Measurements from ENCODE around the gene LAT.
"Not testable (repeated sequence)": the region's sequence is repeated elsewhere in the genome, so short reads cannot be mapped to it uniquely, and the experiment has no call there.

LAT gene, protein sequence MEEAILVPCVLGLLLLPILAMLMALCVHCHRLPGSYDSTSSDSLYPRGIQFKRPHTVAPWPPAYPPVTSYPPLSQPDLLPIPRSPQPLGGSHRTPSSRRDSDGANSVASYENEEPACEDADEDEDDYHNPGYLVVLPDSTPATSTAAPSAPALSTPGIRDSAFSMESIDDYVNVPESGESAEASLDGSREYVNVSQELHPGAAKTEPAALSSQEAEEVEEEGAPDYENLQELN

DNA sequence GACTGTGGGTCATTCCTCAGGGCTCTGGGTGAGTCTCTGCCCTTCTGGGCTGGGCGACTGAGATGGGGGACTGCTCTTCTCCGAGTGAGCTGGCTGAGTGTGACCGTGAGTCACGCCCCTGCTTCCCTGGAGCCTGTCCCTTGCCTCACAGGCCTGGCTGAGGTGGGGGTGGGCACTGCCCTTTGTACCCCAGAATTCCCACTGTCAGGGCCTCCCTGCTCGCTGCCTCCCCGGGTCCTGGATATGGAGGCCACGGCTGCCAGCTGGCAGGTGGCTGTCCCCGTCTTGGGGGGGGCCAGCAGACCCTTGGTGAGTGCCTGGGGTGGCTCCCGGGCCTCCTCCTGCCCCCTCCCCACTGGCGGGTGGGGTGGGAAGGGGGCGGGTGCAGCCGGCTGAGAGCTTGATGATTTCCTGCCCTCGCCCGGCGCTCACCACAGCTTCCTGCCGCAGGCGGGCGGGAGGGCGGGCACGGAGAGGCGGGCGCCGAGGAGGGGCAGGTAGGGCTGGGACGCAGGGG lies at the start of gene LAT:
Gene LAT, plus strand, starts transcription at position 434 of the 517 bp plus-strand sequence. CDS start 366 bp downstream, outside the sequence.
- DNase-seq, result no peak

DNA sequence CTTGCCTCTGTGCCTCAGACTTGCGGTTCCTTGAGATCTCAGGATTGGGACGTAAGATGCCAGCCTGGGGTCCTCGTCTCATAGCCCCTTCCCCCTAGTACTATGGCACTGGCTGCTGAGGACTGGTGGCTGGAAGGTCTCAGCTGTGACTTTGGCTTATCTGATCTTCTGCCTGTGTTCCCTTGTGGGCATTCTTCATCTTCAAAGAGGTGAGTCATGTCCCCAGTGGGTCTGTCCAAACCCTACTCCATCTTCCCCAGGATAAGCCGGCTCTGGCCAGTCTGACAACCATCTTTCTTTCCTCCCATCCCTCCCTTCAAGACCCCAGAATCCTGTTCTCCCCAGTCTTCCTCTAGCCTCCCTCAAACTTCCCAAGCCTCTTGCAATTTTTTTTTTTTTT lies 49.5 kb upstream of the LAT start:
- DNase-seq, result no peak

DNA sequence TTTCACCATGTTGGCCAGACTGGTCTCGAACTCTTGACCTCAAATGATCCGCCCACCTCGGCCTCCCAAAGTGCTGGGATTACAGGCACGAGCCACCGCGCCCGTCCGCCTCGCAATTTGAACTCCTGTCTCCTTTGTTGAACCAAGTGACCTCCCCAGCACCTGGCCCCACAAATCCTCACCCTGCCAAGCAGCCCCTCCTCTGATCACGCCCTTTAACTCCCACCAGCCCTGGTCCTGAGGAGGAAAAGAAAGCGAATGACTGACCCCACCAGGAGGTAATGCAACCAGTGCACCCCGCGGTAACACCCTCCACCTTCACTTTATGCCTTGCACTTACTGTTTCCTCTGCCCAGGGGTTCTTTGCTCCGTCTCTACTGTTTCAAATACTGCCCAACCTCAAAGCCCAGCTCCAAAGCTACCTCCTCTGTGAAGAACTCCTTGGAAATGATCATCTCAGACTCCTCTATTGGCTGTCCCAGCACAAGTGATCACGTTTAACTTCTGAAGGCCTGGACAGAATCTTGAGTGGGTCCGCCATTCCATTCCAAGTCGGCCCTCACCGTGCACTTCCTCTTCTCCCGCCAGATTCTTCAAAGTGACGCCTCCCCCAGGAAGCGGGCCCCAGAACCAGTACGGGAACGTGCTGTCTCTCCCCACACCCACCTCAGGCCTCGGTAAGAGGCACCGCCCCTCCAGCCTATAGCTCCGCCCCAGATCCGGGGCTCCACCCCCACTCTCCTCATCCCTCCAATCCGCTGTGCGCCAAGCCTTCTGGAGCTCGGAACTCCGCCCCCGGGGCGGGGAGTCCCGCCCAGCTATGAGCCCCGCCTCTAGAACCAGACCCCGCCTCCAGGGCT lies 48.7 kb upstream of the LAT start:
- peak; percentile 62 to 72 for DNase-seq

DNA sequence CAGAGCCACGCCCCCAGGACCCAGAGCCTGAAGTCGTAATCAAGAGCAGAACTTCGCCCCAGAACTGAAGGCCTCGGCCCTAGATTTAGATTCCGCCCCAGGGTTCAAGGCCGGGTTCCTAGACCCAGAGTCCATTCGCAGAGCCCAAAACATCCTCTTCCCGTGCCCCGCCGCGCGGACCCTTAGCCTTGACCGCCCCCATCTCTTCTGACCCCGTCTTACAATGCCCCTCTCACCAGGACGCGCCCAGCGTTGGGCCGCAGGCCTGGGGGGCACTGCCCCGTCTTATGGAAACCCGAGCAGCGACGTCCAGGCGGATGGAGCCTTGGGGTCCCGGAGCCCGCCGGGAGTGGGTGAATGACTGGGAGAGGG lies 48.1 kb upstream of the LAT start:
- DNase-seq, result no peak

DNA sequence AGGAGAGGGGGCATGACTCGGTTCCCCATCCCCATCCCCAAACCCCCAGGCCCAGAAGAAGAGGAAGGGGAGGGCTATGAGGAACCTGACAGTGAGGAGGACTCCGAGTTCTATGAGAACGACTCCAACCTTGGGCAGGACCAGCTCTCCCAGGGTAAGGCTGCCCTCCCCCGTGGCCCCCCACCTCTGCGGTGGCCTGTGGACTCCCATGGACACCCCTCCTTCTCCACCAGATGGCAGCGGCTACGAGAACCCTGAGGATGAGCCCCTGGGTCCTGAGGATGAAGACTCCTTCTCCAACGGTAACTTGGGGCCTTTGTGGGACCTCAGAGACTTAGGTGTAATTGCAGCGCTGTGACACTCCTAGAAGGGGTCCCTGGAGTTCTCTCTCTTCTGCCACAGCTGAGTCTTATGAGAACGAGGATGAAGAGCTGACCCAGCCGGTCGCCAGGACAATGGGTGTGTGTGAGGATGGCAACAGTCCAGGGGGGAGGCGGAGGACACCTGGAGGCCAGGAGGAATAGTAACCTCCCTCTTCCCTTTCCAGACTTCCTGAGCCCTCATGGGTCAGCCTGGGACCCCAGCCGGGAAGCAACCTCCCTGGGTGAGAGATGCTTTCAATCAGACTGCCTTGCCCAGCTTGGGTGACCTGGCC lies 47.5 kb upstream of the LAT start:
- DNase-seq, result no peak

DNA sequence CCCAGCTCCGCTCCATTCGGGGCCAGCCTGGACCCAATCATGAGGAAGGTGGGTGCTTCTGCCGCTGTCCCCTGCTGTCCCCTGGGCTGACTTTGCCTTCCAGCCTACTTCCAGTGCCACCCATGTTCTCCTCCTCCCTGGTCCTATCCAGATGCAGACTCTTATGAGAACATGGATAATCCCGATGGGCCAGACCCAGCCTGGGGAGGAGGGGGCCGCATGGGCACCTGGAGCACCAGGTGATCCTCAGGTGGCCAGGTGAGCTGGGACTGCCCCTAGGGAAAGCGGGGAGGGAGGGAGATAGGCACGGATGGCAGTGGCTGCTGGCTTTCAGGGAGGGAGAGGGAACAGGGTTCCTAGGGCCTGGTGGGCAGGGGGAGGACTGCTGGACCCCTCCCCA lies 46.1 kb upstream of the LAT start:
- DNase-seq, result no peak

DNA sequence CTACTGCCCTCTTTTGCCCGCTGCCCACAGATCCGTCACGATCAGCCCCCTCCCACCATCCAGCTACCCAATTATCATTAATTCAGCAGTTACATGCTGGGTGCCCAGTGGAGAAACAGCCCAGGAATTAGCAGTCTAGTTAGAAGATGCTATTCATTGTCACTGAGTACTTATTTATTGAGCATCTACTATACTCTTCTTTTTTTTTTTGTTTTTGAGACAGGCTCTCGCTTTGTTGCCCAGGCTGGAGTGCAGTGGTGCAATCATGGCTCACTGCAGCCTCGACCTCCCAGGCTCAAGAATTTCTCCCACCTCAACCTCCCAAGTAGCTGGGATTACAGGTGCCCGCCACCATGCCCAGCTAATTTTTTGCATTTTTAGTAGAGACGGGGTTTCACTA lies 45.0 kb upstream of the LAT start:
- not testable (repeated sequence) for DNase-seq

DNA sequence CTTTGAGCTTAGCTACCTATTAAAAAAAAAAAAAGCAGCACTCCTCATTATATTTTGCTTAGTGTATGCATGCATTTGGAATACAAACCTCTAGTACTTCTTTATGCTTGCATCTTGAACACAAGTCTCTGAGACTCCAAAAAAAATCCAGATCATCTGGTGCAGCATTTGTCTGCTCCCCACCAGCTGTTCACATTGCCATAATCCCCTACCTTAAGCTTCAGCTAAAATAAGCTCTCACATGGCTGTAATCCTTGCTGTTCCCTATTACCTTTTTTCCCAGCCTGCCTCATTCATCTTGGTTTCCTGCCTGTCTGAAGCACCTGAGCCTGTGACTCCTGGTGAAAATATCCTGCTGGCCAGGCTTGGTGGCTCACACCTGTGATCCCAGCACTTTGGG lies 41.6 kb upstream of the LAT start:
- DNase-seq, result no peak

DNA sequence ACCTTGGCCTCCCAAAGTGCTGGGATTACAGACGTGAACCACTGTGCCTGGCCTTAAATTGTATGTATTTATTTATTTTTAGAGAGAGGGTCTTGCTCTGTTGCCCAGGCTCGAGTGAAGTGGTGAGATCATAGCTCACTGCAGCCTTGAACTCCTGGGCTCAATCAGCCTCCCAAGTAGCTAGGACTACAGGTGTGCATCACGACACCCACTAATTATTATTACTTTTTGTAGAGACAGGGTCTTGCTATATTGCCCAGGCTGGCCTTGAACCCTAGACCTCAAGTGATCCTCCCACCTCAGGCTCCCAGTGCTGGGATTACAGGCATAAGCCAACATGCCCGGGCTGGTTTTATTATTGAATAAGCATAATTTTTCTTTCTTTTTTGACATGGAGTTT lies 38.2 kb upstream of the LAT start:
- no peak for DNase-seq

DNA sequence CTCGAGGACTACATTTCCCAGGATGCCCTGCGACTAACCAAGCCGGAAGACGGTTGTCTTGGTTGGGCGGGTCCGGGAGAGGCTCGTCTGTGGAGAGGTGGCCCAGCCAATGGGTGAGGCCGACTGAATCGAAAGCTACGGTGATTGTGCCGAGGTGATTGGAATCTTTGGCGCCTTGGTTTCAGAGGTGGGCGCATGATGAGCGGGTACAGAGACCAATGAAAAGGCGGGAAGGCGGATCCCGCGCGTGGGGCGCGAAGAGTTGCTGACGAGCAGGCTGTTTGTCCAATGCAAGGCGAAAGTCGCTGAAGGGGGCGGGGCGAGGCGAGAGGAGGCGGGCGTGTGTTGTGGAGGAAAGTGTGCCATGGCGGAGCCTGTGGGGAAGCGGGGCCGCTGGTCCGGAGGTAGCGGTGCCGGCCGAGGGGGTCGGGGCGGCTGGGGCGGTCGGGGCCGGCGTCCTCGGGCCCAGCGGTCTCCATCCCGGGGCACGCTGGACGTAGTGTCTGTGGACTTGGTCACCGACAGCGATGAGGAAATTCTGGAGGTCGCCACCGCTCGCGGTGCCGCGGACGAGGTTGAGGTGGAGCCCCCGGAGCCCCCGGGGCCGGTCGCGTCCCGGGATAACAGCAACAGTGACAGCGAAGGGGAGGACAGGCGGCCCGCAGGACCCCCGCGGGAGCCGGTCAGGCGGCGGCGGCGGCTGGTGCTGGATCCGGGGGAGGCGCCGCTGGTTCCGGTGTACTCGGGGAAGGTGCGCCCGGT lies 34.0 kb upstream of the LAT start, which contains the start of gene NFATC2IP:
Gene NFATC2IP, plus strand, starts transcription at position 290 of the 762 bp plus-strand sequence. Its CDS starts 75 bp downstream, at position 365.
- DNase-seq, result peak; percentile 100

DNA sequence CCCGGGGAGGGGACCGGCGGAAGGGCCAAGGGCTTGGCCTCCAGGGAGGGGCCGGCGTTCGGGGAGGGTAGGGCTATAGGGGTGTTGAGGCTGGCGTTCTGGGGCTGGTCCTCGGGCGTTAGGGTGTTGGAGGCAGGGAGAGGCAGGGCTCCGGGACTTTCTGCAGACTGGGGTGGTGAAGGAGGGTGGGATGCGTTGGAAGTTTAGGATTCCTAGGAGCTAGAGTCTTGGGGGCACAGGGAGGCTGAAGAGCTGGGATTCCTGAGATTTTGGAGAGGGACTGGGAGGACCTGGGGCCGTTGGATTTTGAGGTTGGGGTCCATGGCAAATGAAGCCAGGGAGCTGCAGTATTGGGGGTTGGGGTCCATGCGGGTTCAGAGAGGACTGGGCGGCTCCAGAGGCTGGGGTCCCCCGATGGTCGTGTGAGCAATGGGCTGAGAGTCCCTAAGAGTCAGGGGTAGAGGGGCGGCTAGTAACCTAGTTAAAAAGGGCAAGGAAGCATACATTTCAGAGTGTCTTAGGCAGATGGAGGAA lies 33.4 kb upstream of the LAT start:
- no peak for DNase-seq

DNA sequence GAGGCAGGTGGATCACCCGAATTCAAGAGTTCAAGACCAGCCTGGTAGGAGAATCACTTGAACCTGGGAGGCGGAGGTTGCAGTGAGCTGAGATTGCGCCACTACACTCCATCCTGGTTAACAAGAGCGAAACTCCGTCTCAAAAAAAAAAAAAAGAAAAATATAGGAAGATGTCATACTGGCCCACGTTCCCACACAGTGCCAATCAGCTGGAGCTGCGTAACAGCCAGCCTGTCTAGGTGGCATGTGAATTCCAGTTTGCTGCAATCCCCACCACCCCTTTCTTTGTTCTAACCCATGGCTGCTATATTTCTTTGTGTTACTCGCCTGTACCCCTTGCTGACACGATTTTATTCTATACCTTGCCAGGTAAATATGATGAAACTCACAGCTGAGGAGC lies 26.6 kb upstream of the LAT start:
- DNase-seq, result no peak

DNA sequence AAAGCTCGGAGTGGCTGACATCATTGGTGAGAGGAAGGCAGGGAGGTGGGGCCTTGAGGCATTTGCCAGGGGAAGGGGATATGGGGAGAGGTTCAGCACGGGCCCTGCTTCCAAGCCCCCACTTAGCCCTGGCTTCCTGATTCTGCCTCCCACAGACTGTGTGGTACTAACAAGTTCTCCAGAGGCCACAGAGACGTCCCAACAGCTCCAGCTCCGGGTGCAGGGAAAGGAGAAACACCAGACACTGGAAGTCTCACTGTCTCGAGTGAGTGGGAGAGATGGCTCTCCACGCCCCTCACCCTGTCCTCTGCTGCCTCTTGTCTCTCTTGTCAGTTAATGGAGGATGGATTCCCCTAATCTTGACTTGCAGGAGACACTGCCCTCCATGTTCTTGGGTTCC lies 26.0 kb upstream of the LAT start:
- DNase-seq, result no peak

DNA sequence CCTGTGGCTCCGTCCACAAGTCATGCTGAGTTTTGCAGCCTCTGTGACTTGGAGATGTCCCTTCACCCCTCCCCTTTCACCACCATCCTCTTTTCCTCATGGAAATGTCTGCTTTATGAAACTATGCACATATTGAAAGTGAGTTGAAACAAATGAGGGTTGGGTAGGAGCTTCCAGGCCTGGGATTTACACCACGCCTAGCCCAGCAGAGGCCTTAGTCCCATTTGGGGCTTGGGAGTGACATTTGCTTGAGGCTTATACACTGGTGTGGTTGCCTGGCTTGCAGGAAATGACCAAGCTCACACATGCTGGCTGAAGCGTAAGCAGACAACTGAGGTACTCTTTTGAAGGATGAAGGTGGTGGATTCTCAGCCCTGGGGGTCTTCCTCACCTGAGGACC lies 20.8 kb upstream of the LAT start:
- DNase-seq, result no peak

DNA sequence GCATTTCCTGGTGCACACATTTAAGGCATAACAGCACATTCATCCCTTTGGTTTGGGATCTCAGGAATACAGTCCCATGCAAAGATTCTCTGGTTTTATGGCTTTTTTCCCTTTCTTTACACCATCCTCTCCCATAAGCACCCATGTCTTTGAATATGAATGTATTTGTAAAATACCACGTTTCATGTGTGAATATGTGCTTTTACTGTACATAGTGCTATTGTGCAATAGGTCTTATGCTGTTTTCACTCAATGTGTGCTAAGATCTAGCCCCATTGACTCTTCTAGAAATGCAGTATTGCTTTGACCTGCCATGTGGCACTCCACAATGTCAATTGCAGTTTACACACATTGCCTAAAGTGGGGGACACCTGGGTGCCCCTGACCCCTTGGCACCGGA lies 20.4 kb upstream of the LAT start:
- no peak for DNase-seq

DNA sequence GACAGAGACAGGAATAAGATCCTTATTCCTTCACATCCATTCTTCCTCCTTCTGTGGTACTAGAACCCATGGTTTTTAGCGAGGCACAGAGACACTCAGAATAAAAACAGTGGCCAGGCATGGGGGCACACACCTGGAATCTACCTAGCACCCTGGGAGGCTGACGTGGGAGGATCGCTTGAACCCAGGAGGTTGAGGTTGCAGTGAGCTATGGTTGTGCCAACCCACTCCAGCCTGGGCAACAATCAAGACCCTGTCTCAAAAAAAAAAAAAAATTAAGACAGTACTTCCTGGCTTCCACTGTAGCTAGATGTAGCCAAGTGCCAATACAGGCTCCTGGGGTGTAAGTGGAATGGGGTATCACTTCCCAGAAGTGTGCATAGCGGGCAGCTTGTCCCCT lies 17.7 kb upstream of the LAT start:
- no peak for DNase-seq

DNA sequence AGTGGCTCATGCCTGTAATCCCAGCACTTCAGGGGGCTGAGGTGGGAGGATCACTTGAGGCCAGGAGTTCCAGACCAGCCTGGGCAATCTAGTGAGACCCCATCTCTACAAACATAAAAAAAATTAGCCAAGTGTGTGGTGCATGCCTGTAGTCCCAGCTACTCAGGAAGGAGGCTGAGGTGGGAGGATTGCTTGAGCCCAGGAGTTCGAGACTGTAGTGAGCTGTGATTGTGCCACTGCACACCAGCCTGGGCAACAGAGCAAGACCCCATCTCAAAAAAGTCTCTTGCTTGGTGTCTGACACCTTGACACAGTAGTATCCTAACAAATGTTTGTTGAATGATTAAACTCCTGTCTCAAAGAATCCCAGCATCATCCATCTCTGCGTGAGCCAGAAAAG lies 15.2 kb upstream of the LAT start:
- DNase-seq, result not testable (repeated sequence)

DNA sequence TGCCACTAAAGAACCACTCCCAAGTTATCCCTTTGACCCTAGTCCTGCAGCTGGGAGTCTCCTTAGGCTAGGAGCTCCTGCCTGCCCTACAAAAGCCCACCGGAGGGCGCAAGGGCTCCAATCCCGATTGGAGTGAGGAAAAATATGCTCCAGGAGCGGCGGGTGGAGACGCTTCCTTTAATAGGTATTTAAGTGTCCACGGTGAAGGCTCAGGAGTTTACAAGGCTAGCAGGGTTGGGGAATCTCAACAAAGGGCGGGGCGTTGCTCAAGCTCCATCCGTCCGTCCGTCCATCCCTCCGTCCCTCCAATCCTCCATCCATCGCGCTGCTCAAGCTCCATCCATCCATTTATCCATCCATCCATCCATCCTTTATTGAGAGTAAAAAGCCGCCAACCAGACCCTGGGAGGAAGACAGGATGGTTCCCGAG lies 10.8 kb upstream of the LAT start:
- DNase-seq, result peak; percentile 57 to 76

DNA sequence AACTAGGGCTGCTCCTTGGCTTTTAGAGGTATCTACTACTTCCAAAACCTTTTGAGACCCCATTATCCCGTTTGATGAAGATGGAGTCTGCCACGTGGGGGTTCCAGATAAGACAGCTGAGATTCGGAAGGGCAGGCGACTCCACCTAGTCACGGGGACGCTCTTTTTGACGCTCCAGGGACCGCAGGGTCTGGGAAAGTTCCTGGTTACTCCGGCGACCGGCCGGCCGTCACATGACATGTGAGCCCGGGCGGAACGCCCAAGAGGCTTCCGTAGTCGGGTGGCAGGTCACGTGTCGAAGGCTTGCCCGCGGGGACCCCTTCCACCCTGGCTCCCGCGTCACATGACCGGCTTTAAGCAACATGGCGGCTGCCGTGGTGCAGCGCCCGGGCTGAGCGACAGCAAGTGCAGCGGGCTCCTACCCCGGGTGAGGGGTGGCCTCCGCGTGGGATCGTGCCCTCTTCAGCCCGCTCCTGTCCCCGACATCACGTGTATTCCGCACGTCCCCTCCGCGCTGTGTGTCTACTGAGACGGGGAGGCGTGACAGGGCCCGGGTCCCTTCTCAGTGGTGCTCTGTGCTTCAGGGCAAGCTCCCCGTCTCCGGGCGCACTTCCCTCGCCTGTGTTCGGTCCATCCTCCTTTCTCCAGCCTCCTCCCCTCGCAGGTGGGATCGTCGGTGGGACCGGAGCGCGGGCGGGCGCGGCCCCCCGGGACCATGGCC lies 10.3 kb upstream of the LAT start, which contains the start of gene SPNS1:
Gene SPNS1, plus strand, starts transcription at position 342 of the 721 bp plus-strand sequence. Its CDS starts 374 bp downstream, at position 716.
- peak; percentile 96 to 99 for DNase-seq

DNA sequence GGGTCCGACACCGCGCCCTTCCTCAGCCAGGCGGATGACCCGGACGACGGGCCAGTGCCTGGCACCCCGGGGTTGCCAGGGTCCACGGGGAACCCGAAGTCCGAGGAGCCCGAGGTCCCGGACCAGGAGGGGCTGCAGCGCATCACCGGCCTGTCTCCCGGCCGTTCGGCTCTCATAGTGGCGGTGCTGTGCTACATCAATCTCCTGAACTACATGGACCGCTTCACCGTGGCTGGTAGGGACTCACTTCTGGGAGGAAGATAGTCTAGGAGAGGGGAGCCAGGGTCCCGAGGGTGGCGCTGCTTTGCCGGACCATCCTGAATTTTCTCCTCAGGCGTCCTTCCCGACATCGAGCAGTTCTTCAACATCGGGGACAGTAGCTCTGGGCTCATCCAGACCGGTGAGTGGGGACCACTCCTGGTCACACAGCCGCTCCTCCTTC lies 9.7 kb upstream of the LAT start:
- DNase-seq, result no peak

Measured in SHP77 (cell line).